SK-N-DZ (cell line): ENCODE results near the gene GRM2.
"Not testable (repeated sequence)": the region's sequence is repeated elsewhere in the genome, so short reads cannot be mapped to it uniquely, and the experiment has no call there.

ENCODE experiments used
- DNase-seq: peaks from one replicate; pipeline ENCODE4 v3.0.0-alpha.2; 2015; ENCODE audit warnings: low spot score
- small RNA-seq, 2 experiments: library from RNA; depleted of rRNA; stranded (forward); fragments of <200 nt; gene quantifications; one replicate each; pipeline ENCODE3, GENCODE V24; 2014

GRM2 gene

GRCh38 chr3:51722362-51722761 is 15.5 kb downstream of the GRM2 start:
- DNase-seq, result no peak

GRCh38 chr3:51727500-51727899 is 20.6 kb downstream of the GRM2 start:
- DNase-seq, result no peak

GRCh38 chr3:51729042-51729633 is 22.3 kb downstream of the GRM2 start:
- no peak for DNase-seq

GRCh38 chr3:51733859-51734571 is 27.1 kb downstream of the GRM2 start:
- DNase-seq, result no peak

GRCh38 chr3:51734572-51734907 is 27.7 kb downstream of the GRM2 start:
- DNase-seq, result no peak

- no peak for DNase-seq
Observed at GRCh38 chr3:51735039-51735438, 28.2 kb downstream of the GRM2 start.

- no peak for DNase-seq
Observed at GRCh38 chr3:51735950-51736349, 29.1 kb downstream of the GRM2 start.

GRCh38 chr3:51739110-51739509 is 32.2 kb downstream of the GRM2 start:
- DNase-seq, result no peak

- DNase-seq, result not testable (repeated sequence)
Observed at GRCh38 chr3:51742320-51742719, 35.5 kb downstream of the GRM2 start.

- not testable (repeated sequence) for DNase-seq
Observed at GRCh38 chr3:51742978-51743377, 36.1 kb downstream of the GRM2 start.

- no peak for DNase-seq
Observed at GRCh38 chr3:51747840-51748239, 41.0 kb downstream of the GRM2 start.

- no peak for DNase-seq
Observed at GRCh38 chr3:51748327-51748726, 41.5 kb downstream of the GRM2 start.

- DNase-seq, result no peak
Observed at GRCh38 chr3:51750878-51751277, 44.0 kb downstream of the GRM2 start.

- no peak for DNase-seq
Observed at GRCh38 chr3:51751287-51751686, 44.4 kb downstream of the GRM2 start.

- not testable (repeated sequence) for DNase-seq
Observed at GRCh38 chr3:51753763-51754750, 47.2 kb downstream of the GRM2 start.

GRCh38 chr3:51759203-51759602 is 52.3 kb downstream of the GRM2 start:
- DNase-seq, result no peak

Small RNA genes lying within 50 kb of the gene (small RNA-seq; reads per million reads assigned to genes)
- 275 to 532 reads per million in 2 experiments for gene RNA5SP132
